ENCODE results near the gene LPCAT4. TPM values are rescaled to one million over a fixed set of nuclear protein-coding genes. Genes with fewer than 3 reads are reported as not detected.

LPCAT4 gene
- total and polyA plus RNA-seq, 2 experiments from 2014 or later = 13.5 to 22.1 TPM

DNA sequence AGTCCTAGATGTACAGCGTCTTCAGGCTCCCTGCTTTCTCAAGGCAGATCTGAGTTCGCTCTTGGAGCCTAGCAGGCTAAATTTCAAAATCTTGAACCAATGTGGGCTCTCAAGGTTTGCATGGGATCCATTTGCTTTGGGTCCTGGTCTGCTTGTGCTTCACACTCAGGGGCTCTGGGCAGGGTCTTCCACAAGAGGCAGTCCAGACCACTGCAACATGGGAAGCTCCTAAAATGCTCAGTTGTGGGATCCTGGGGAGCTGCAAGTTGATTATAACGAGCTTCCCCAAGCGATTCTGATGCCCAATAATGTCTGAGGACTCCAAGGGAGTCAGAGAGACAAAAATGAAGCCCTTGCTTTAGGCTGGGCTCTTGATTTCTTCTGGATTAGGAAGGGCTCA lies 17.2 kb downstream of the LPCAT4 start:
- no peaks in the 10 kb centered on the region for H3K4me1 ChIP-seq (ENCODE audit: insufficient read depth)
- no peak overlapping the region for H3K4me2 ChIP-seq
- H4K20me1 ChIP-seq (ENCODE audit: insufficient read depth, poor library complexity, severe bottlenecking) = no peaks in the 10 kb centered on the region
- H3K9me2 ChIP-seq (replicated peaks; ENCODE audit: insufficient read depth) = no peaks in the 10 kb centered on the region
- H3K27me3 ChIP-seq = no peaks in the 10 kb centered on the region
- H3K4me3 ChIP-seq = no peak overlapping the region
- H2AFZ ChIP-seq = no peak overlapping the region
- DNase-seq (ENCODE audit: low spot score) = no peak
- H3K9me3 ChIP-seq (ENCODE audit: low read depth) = no peaks in the 10 kb centered on the region
- 88% methylated on average over 4 of the region's 4 CpGs for WGBS (ENCODE audit: low lambda C conversion rate, missing lambda C conversion rate)
- TF ChIP-seq CTCF (IDR thresholded peaks at IDR 0.05; ENCODE audit: poor library complexity) (no peak), EZH2 (IDR thresholded peaks at IDR 0.05; ENCODE audit: borderline replicate concordance) (no peak)
- no peaks in the 10 kb centered on the region for H3K36me3 ChIP-seq (replicated peaks; ENCODE audit: insufficient read depth, low read depth)
- H3K27ac ChIP-seq = no peak overlapping the region
- no peaks in the 10 kb centered on the region for H3K79me2 ChIP-seq

GRCh38 chr15:34348735-34349300 lies 18.2 kb downstream of the LPCAT4 start:
- no peak for TF ChIP-seq EZH2phosphoT487 (IDR thresholded peaks at IDR 0.05; ENCODE audit: low read depth, severe bottlenecking, unreplicated experiment)
- TF ChIP-seq EZH2 (IDR thresholded peaks at IDR 0.05; ENCODE audit: borderline replicate concordance) = no peak
- TF ChIP-seq CTCF (IDR thresholded peaks at IDR 0.05; ENCODE audit: poor library complexity) = no peak
- H3K27ac ChIP-seq = no peak overlapping the region

DNA sequence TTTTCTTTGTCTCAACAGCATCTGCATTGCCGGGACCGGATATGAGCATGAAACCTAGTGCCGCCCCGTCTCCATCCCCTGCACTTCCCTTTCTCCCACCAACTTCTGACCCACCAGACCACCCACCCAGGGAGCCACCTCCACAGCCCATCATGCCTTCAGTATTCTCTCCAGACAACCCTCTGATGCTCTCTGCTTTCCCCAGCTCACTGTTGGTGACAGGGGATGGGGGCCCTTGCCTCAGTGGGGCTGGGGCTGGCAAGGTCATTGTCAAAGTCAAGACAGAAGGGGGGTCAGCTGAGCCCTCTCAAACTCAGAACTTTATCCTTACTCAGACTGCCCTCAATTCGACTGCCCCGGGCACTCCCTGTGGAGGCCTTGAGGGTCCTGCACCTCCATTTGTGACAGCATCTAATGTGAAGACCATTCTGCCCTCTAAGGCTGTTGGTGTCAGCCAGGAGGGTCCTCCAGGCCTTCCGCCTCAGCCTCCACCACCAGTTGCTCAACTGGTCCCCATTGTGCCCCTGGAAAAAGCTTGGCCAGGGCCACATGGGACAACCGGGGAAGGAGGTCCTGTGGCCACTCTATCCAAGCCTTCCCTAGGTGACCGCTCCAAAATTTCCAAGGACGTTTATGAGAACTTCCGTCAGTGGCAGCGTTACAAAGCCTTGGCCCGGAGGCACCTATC lies 18.9 kb downstream of the LPCAT4 start:
- H3K27me3 ChIP-seq = no peaks in the 10 kb centered on the region
- TF ChIP-seq CTCF (IDR thresholded peaks at IDR 0.05; ENCODE audit: poor library complexity) = no peak
- no peak for TF ChIP-seq EZH2phosphoT487 (IDR thresholded peaks at IDR 0.05; ENCODE audit: low read depth, severe bottlenecking, unreplicated experiment)
- TF ChIP-seq EZH2 (IDR thresholded peaks at IDR 0.05; ENCODE audit: borderline replicate concordance) = no peak
- no peaks in the 10 kb centered on the region for H3K9me3 ChIP-seq (ENCODE audit: low read depth)
- 86% methylated on average over 13 of the region's 13 CpGs for WGBS (ENCODE audit: low lambda C conversion rate, missing lambda C conversion rate)
- H2AFZ ChIP-seq = no peak overlapping the region
- DNase-seq (ENCODE audit: low spot score) = no peak
- no peak overlapping the region for H3K4me3 ChIP-seq
- no peak overlapping the region for H3K27ac ChIP-seq
- H3K4me2 ChIP-seq = no peak overlapping the region
- H3K79me2 ChIP-seq = no peaks in the 10 kb centered on the region
- no peaks in the 10 kb centered on the region for H3K9me2 ChIP-seq (replicated peaks; ENCODE audit: insufficient read depth)
- H3K4me1 ChIP-seq (ENCODE audit: insufficient read depth) = no peaks in the 10 kb centered on the region
- H3K36me3 ChIP-seq (replicated peaks; ENCODE audit: insufficient read depth, low read depth) = no peaks in the 10 kb centered on the region
- no peaks in the 10 kb centered on the region for H4K20me1 ChIP-seq (ENCODE audit: insufficient read depth, poor library complexity, severe bottlenecking)

More at GRCh38 chr15:34348735-34349300, 18.2 kb downstream of the LPCAT4 start:
- Histone ChIP-seq H3K27me3 (no peaks in the 10 kb centered on the region), H3K4me1 (ENCODE audit: insufficient read depth) (no peaks in the 10 kb centered on the region), H3K79me2 (no peaks in the 10 kb centered on the region), H3K9me2 (replicated peaks; ENCODE audit: insufficient read depth) (no peaks in the 10 kb centered on the region), H3K36me3 (replicated peaks; ENCODE audit: insufficient read depth, low read depth) (no peaks in the 10 kb centered on the region), H3K9me3 (ENCODE audit: low read depth) (no peaks in the 10 kb centered on the region), H2AFZ (no peak overlapping the region), H3K4me2 (no peak overlapping the region), H3K4me3 (no peak overlapping the region), H4K20me1 (ENCODE audit: insufficient read depth, poor library complexity, severe bottlenecking) (no peaks in the 10 kb centered on the region)
- whole genome bisulfite sequencing (ENCODE audit: low lambda C conversion rate, missing lambda C conversion rate) = 23% methylated on average over 1 of the region's 1 CpG
- DNase-seq (ENCODE audit: low spot score) = no peak
